Fibroblast of mammary gland (primary cell): ENCODE results near the gene RAB41.
"Not testable (repeated sequence)": the region's sequence is repeated elsewhere in the genome, so short reads cannot be mapped to it uniquely, and the experiment has no call there.

Experiments used
- DNase-seq: peaks from one replicate; pipeline ENCODE4 v3.0.0-alpha.2; 2010; ENCODE audit warnings: low read depth
- H3K4me3 ChIP-seq: 2 replicates; pipeline ENCODE4 v1.5.1; 2011; ENCODE audit warnings: low read depth, mild to moderate bottlenecking, low read length, moderate library complexity; ENCODE audit not compliant: control insufficient read depth
- CTCF ChIP-seq: conservative IDR thresholded peaks from 2 replicates; pipeline ENCODE4 v1.5.1; 2011; ENCODE audit warnings: low read depth, low read length, inconsistent platforms; ENCODE audit not compliant: control insufficient read depth, insufficient read depth

Gene RAB41

GRCh38 chrX:70289793-70290770 is 8.1 kb downstream of the RAB41 start, which contains the start of the genes KIF4A and PDZD11:
KIF4A (plus strand) TSS chrX:70290104; CDS start chrX:70290459, 355 bp downstream.
PDZD11 (minus strand) TSS chrX:70289927; CDS start chrX:70289341, 586 bp downstream.
- DNase-seq = peak; percentile 78
- TF ChIP-seq CTCF = no peak
- H3K4me3 ChIP-seq = peak within 1 kb of the TSS; percentile 75

GRCh38 chrX:70292788-70293187 is 10.8 kb downstream of the RAB41 start:
- no peak overlapping the region for H3K4me3 ChIP-seq
- no peak for TF ChIP-seq CTCF
- no peak for DNase-seq

- DNase-seq = peak; percentile 36
- H3K4me3 ChIP-seq = no peak overlapping the region
- no peak for TF ChIP-seq CTCF
Observed at GRCh38 chrX:70293621-70294020, 11.6 kb downstream of the RAB41 start.

- peak; percentile 18 for DNase-seq
- no peak for TF ChIP-seq CTCF
- H3K4me3 ChIP-seq = no peak overlapping the region
Observed at GRCh38 chrX:70301716-70302115, 19.7 kb downstream of the RAB41 start.

- H3K4me3 ChIP-seq = no peak overlapping the region
- peak; percentile 48 for DNase-seq
- TF ChIP-seq CTCF = no peak
Observed at GRCh38 chrX:70313503-70313902, 31.5 kb downstream of the RAB41 start.

GRCh38 chrX:70322784-70323183 is 40.8 kb downstream of the RAB41 start:
- no peak for TF ChIP-seq CTCF
- H3K4me3 ChIP-seq = no peak overlapping the region
- DNase-seq = no peak

- not testable (repeated sequence) for DNase-seq, H3K4me3 ChIP-seq
Observed at GRCh38 chrX:70323628-70324027, 41.7 kb downstream of the RAB41 start.
